ENCODE data around the gene NREP. TPM values are rescaled to one million over a fixed set of nuclear protein-coding genes. Genes with fewer than 3 reads are reported as not detected.

NREP gene
- total and polyA plus RNA-seq, 2 experiments from 2014 or later = 260 to 300 TPM

DNA sequence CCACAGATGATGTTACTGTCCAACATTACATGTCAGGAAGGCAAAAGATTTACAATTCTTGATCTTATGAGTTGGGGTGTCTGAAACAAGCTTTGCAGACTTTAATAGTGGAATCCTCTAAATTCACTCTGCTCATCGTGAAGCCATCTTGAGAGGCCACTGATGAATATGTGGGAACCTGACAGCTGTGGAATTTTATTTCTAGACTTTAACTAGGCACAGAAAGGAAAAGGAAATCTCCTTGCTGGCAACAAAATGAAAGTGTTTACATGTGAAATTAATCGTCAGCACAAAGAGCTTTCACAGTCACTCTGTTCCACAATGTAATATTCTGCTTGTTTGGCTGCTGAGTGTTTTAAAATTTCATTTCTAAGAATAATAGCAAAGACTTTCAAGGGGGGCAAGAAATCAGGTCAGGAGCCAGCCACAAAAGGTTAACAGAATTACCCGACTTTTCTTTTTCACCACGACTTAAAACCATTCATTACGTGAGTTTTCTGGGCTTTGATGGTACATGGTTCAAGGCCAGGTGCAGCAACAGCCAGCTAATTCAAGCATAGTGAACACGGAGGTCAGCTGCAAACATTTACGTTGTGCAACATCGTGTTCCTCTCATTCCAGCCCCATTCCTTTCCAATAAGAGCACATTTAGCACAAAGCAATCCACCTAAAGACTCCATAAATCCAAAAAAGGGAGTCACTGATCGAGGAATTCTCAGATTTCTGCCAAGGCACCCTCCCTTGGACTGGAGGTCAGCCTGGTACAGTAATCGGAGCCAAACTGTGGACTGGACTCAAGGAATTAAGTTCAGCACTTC, 14.6 kb downstream of the NREP start (continued):
- TF ChIP-seq ZNF462 (CRISPR knock-in tag; IDR thresholded peaks at IDR 0.05) (no peak), ZNF114 (CRISPR knock-in tag; IDR thresholded peaks at IDR 0.05) (no peak), ETS1 (IDR thresholded peaks at IDR 0.05) (no peak), EZH2phosphoT487 (IDR thresholded peaks at IDR 0.05; ENCODE audit: unreplicated experiment) (no peak)

DNA sequence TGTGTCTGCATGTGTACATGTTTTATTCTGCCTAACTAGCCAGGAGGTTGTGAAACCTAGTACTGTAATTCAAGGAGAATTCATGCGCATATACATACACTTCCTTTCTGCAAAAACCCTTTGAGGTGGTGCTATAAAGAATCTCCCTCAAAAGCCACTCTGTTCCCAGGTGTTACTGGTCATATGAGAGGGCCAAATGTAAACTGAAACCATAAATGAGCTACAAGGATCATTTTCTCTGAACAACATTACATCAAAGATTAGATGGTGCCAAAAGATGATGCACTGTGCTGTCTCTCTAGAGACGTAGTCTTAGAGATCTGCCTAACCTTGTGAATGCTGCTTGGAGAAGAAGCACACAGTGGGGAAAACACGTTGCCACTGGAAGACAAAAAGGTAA, 15.7 kb downstream of the NREP start:
- DNase-seq (ENCODE audit: low spot score) = no peak
- no peaks in the 10 kb centered on the region for H3F3A ChIP-seq (replicated peaks; ENCODE audit: low read depth)
- Mint-ChIP-seq H3K36me3 (ENCODE audit: low read depth) (no peaks in the 10 kb centered on the region; the same call in 2 of the 3 replicates), H3K27me3 (ENCODE audit: insufficient read depth, low read depth, poor library complexity) (peaks cover 6% of the 10 kb centered on the region), H3K4me3 (peak overlapping the region; percentile 13; the same call in 1 of the 3 replicates), H3K4me1 (peaks cover 93% of the 10 kb centered on the region), H3K27ac (peak overlapping the region; percentile 77), H3K9me3 (no peaks in the 10 kb centered on the region)
- peak; percentile 18; the same call in 2 of the 3 replicates for ATAC-seq
- no peak for TF ChIP-seq ZNF462 (CRISPR knock-in tag; IDR thresholded peaks at IDR 0.05)
- H3K79me2 ChIP-seq (replicated peaks; ENCODE audit: insufficient read depth) = peaks cover 99% of the 10 kb centered on the region
- no peaks in the 10 kb centered on the region for H3K9me2 ChIP-seq (ENCODE audit: insufficient read depth)
- H3K36me3 ChIP-seq (ENCODE audit: insufficient read depth) = no peaks in the 10 kb centered on the region
- peak overlapping the region; percentile 57 for H3K4me2 ChIP-seq
- H3K27me3 ChIP-seq (ENCODE audit: insufficient read depth) = no peaks in the 10 kb centered on the region
- peaks cover 11% of the 10 kb centered on the region; the same call in 1 of the 2 replicates for H4K20me1 ChIP-seq (replicated peaks; ENCODE audit: insufficient read depth)
- peaks cover 90% of the 10 kb centered on the region for H3K4me1 ChIP-seq (ENCODE audit: insufficient read depth)
- peak overlapping the region; percentile 70; the same call in 1 of the 2 replicates for H3K27ac ChIP-seq (ENCODE audit: low read depth)
- 0 out of 2 replicates have a peak overlapping the region, but pooled peaks have one; percentile 24 for H3K4me3 ChIP-seq
- no peak overlapping the region for H2AFZ ChIP-seq

All from GM23338 (cell line).